Retina (tissue), 1 donor: ENCODE measurements around the gene SNX33.
A peak's percentile ranks its signal among the peaks of the same experiment; 100 is the strongest.

Source experiments
- DNase-seq: peaks from one replicate; pipeline ENCODE4 v3.0.0-alpha.2; 2016

Gene SNX33

GRCh38 chr15:75641603-75642002 is 6.1 kb upstream of the SNX33 start:
- DNase-seq, result no peak

GRCh38 chr15:75644376-75644775 is 3.3 kb upstream of the SNX33 start:
- DNase-seq, result no peak

- DNase-seq, result no peak
These were observed 1.4 kb upstream of the SNX33 start for GRCh38 chr15:75646112-75646943.

DNA sequence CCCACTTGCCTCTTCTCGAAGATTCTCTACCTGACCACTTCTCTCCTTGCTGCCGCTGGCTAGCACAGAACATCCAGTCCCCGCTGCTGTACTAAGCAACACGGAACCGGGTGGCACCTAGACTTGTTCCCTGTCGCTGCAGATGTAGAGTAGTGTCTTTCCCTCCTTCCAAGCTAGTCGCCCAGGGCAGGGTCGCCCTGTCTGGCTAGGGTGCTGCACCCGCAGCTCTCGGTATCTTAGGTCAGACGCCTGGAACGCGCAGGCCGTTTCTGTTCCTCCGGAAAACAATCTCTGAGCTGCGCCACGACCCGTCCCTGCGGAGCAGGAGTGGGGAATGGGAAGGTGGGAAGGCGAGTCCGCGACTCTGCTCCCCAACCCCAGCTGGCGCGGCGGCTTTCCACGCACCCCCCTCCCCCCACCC is 758 bp upstream of the SNX33 start:
- DNase-seq, result peak; percentile 64

GRCh38 chr15:75648156-75649000 is 666 bp downstream of the SNX33 start:
- DNase-seq, result no peak

- DNase-seq, result no peak
These were observed 1.5 kb downstream of the SNX33 start for GRCh38 chr15:75649045-75649761.

DNA sequence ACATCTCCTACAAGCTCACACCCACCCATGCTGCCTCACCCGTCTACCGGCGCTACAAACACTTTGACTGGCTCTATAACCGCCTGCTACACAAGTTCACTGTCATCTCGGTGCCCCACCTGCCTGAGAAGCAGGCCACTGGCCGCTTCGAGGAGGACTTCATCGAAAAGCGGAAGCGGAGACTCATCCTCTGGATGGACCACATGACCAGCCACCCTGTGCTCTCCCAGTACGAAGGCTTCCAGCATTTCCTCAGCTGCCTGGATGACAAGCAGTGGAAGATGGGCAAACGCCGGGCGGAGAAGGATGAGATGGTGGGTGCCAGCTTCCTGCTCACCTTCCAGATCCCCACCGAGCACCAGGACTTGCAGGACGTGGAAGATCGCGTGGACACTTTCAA is 2.1 kb downstream of the SNX33 start:
- no peak for DNase-seq

DNA sequence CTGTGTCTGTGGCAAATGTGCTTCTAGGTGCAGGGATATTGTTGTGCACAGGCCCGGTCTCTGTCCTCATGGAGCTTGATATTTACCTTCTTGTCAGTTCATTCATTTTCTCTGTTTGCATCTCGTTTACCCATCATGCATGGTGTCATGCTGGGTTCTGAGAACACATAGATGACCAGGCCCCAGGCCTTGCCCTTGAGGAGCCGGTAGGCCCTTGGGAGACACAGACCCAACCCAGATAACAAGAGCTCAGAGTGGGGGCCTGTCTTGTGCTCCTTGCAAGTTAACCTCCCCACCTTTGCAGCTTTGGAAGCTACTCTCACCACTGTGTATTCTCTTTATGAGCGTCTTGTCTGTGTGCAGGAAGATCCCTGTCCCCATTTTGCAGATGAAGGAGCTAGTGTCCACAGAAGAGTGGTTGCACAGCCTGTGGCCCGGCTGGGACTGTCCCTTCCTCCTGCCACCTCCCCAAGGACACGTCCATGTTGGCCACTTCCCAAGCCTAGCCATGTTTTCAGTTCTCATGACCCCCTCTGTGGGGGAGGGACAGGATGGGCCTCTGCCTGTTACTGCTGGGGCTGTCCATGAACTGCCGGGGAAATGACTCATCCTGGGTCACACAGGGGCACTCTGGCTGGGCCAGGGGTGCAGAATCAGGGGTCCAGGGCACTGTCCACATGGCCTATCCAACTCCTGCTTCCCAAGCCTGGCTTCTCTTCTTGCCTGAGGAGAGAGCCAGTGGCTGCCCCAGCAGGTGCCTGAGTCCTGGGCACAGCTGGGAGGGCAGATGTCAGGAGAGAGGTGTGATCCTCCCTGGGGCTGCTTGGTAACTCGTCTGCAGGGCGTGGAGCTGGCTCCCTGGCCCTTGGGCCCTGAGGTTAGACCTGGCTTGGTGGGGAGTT is 3.4 kb downstream of the SNX33 start:
- DNase-seq, result no peak

DNA sequence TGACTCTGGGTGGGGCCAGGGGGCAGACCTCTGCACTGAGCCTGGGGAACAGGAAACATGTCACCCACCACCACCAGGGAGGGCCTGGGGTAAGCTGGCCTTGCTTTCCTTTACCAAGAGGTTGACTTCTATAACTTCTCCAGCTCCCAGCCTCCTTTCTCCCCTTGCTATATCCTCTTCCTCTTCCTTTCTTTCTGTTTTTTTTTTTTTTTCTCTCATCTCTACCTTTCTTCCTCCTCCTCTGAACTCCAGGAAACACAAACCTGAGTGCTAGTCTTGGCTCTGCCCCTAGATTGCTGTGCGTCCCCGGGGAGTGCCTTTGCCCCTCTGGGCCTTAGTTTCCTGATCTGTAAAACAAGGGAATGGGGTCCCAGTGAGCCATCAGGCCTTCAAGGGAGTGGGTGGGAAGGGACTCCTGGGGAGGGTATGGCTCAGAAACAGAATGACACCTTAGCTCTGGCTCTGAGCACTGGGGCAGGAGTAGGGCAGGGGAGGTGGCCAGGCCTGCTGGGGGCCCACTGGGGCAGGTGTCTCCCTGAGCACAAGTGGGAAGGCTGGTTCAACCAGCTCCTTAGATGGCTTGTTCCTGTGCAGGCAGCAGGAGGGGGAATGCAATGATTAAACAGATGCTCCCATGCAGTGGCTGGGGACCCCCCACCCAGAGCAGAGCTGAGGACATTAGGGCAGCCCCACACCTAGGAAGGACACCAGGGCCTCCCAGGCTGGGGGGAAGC is 4.3 kb downstream of the SNX33 start:
- no peak for DNase-seq

- no peak for DNase-seq
These were observed 5.7 kb downstream of the SNX33 start for GRCh38 chr15:75653347-75653913.

DNA sequence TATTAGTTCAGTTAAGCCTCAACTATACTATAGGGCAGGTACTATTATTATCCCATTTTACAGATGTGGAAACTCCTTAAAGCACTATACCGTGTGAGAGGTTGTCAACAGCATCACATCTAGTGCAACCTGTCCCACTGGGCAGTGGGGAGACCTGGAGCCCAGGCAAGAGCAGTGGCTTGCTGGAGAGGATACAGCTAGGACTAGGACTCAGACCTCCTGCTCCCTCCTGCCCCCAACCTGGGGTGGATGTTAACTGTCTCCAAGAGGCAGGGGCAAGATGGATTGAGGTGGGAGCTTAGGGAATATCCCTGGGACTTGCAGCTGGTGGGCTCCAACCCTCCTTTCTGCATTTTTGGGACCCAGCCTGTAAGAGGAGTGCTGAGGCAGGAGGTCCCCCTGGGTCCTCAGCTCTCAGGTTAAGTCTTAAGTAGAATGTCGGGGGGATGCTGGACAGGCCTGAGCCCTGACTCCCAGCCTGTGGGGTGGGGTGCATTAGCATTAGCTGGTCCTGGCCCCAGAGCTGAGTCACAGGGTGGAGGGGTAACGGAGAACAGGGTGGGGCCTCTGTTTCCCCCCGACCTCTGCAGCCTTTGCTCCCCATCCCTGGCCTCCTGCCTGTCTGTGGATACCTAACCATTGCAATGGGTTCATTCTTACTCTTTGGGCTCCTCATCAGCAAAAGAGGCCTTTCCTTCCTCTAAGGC is 6.6 kb downstream of the SNX33 start:
- DNase-seq, result no peak

DNA sequence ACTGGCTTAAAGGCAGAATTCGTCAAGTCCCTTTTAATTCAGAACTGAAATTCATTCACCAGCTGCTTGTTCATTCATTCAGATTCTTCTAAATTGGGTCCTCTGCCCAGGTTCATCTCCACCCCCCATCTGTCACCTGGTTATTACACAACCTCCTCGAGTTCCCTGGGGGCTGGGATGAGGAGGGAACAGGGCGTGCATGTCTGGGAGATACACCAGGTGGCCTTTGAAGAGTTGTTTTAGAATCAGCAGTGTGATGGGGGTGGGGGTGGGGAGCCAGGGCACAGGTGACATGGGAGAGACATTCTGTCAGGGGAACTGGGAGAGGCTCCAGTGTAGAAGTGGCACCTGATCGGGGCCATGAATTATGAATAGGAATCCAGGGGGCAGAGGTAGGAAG is 8.2 kb downstream of the SNX33 start:
- no peak for DNase-seq

DNA sequence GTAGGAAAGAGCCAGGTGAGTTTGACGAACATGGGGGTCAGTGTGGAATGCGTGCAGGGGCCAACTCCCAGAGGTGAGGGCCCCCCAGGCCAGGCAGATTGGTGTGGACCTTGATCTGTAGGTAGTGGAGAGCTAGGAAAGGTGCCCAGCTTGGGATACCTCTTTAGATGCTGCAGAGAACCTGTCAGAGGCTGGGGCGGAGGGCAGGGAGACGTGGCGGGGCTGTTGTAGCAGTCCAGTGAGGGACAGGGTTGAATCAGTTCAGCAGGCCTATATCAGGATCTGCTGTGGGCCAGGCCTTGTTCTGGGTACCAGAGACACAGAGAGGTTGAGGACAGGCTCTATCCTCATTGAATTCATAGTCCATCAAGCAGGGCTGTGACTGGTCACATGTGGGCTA is 8.6 kb downstream of the SNX33 start:
- DNase-seq, result no peak

GRCh38 chr15:75656813-75657212 is 9.1 kb downstream of the SNX33 start:
- no peak for DNase-seq

GRCh38 chr15:75659141-75659771 is 11.5 kb downstream of the SNX33 start:
- no peak for DNase-seq

DNA sequence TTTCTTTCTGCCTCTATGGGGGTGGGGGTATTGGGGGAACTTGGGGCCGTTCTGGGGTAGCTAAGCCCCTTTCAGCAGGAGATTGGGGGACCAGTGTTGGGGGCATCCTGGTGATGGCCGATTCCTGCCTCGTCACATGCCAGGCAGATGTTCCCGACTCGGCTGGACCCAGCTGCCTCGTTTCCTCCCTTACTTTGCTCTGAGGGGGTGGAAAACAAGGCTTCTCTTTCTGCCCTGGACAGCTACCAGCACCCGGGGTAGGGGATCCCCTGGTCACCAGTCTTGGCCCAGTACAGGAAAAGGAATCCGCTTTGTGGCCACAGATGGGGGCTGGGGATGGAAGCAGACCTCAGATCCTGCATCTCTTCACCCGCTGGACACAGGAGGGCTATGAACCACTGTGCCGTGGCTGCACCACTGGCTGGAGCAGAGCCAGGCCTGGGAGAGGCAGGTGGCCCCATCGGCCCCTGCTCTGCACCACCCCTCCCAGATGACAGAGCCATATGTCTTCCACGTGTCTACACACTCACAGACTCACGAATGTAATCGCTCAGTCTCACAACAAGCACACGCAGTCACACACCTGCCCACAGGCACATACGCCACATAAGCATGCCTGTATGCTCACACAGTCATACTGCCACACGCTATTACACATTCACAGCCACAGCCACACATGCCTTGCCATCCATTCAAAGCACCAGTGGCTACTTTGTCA is 12.4 kb downstream of the SNX33 start:
- no peak for DNase-seq

DNA sequence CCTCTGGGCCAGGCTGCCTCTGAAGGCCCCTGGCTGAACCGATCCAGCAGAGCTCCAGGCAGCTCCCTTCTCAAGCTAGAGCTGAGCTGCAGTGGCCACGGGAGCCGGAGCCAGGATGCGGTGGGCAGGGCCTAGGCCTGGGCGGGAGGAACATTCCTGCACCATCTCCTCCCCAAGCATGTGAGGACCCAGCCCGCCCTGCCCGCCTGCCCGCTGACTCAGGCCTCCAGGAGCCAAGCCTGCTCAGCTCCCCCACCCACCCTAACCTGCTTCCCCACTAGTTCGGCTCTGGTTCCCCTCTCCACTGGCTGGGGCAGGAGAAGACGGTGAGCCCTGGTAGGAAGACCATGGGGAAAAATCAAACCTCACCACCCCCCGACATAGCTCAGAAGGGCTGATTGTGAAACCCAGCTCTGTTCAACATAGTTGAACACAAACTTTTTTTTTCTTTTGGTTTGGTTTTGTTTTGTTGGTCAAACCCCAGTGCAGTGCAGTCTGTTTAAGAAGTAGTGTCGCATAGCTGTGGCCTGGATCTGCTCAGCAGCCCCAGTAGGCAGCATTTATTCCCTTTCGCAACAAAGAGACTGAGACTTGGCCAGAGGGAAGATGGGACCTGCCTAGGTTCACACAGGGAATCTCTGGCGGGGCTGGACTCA is 13.5 kb downstream of the SNX33 start:
- DNase-seq, result no peak

DNA sequence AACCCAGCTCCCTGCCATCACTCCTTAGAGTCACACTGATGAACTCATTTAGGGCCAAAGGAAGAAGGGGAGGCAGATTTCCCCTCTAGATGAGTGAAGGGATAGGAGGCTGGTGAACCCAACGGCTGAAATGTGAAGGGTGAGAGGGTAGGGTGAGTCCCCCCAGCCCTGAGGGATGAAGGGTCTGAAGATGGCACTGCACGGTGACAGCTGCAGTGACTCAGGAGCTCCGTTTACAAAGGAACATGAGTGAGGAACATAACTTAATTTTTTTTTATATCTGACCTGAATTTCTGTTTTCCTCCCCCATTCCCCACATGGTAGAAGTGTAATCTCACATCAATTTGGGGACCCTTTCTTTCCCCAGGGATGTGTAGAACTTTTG is 14.0 kb downstream of the SNX33 start:
- no peak for DNase-seq
